Vagina (tissue), 2 donors: ENCODE measurements around the gene ITLN2.

Source experiments
- POLR2AphosphoS5 ChIP-seq, 2 donors: sonication (generic); formaldehyde crosslinking; IDR thresholded peaks; one replicate each; pipeline ENCODE4 v1.9.0; 2017; ENCODE audit warnings: antibody characterized with exemption in 2 of 2, mild to moderate bottlenecking in 2 of 2, low read depth in 1 of 2; ENCODE audit not compliant: insufficient read depth in 1 of 2
- TF ChIP-seq, protein P1 (sequence below), 3 experiments: fragments of 450-650 bp in 2 of 3; fragments of 200-600 bp in 1 of 3; sonication (generic) in 1 of 3; IDR thresholded peaks; one replicate each; pipeline ENCODE4 v1.5.1; 2017 to 2019; ENCODE audit warnings: antibody characterized with exemption in 3 of 3, mild to moderate bottlenecking in 2 of 3, moderate library complexity in 2 of 3

DNA sequence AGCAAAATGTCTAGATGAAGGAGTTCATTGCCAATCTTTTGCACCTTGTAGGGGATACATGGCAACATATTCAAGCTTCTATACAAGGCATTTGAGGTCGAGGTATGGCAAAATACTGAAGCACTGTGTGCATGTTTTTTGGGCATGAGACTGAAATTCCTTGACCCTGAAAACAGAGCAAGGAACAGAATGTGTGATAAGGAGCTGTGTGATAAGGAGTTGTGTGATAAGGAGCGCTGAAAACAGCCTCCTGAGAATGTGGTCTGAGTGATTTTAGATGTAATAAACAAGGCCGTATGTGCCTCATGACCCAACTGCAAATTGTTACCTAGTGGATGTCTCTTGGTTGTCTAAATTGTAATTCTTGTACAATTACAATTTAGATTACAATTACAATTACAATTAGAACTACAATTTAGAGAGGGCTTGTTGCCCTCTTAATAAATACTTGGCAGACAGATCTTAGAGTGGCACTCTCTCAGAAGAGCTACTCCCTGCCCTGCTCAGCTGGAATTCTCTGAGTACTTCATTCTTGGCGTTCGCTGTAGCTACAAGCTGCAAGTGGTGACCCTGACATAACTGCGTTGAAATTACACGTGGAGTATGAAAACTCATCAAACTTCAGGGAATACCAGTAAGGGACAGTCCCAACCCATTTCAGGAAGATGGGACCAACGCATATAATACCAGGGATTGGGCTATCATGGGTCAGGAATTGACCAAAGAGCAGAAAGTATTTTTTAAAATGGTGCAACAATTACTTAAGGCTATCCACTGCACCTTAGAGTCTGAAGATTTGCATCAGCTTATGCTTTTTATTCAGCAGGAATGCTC is 49.6 kb downstream of the ITLN2 start:
- no peak for TF ChIP-seq POLR2AphosphoS5 (IDR thresholded peaks at IDR 0.05; ENCODE audit: insufficient read depth in 1 of 2, low read depth in 1 of 2)
- TF ChIP-seq, protein P1, sequence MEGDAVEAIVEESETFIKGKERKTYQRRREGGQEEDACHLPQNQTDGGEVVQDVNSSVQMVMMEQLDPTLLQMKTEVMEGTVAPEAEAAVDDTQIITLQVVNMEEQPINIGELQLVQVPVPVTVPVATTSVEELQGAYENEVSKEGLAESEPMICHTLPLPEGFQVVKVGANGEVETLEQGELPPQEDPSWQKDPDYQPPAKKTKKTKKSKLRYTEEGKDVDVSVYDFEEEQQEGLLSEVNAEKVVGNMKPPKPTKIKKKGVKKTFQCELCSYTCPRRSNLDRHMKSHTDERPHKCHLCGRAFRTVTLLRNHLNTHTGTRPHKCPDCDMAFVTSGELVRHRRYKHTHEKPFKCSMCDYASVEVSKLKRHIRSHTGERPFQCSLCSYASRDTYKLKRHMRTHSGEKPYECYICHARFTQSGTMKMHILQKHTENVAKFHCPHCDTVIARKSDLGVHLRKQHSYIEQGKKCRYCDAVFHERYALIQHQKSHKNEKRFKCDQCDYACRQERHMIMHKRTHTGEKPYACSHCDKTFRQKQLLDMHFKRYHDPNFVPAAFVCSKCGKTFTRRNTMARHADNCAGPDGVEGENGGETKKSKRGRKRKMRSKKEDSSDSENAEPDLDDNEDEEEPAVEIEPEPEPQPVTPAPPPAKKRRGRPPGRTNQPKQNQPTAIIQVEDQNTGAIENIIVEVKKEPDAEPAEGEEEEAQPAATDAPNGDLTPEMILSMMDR (IDR thresholded peaks at IDR 0.05) = no peak
